ENCODE measurements around the gene WDR87. TPM values are rescaled to one million over a fixed set of nuclear protein-coding genes. Genes with fewer than 3 reads are reported as not detected.

The WDR87 gene
- total RNA-seq, 1 experiment from 2014 or later, result not detected

DNA sequence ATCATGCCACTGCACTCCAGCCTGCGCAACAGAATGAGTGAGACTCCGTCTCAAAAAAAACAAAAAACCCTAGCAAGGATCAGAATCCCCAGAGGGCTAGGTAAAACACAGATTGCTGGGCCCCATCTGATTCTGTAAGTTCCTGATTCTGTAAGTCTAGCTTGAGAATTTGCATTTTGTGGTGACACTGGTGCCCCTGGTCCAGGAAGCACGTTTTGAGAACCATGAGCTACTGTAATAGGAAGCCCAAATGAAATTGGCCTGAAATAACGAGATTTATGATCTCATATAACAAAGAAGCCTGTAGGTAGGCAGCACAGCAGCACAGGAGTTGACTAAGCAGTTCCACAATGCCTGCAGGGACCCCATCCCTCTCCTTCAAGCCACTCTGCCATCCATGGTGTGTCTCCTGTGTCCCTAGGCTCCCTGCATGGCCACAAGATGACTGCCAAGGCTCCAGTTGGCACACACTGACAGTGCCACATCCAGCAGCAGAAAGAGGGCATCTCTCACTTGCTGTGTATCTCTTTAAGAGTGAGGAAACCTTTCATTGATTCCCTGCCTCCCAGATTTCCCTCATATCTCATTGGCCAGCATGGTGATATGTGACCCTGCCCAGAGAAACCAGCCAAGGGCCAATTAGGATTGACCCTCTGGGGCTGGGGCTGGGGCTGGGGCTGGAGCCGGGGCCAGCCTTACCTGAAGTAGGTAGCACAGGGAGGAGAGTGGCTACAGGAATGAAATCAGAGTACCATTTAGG, 22.3 kb upstream of the WDR87 start (continued):
- TF ChIP-seq, protein P1, sequence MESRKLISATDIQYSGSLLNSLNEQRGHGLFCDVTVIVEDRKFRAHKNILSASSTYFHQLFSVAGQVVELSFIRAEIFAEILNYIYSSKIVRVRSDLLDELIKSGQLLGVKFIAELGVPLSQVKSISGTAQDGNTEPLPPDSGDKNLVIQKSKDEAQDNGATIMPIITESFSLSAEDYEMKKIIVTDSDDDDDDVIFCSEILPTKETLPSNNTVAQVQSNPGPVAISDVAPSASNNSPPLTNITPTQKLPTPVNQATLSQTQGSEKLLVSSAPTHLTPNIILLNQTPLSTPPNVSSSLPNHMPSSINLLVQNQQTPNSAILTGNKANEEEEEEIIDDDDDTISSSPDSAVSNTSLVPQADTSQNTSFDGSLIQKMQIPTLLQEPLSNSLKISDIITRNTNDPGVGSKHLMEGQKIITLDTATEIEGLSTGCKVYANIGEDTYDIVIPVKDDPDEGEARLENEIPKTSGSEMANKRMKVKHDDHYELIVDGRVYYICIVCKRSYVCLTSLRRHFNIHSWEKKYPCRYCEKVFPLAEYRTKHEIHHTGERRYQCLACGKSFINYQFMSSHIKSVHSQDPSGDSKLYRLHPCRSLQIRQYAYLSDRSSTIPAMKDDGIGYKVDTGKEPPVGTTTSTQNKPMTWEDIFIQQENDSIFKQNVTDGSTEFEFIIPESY (IDR thresholded peaks at IDR 0.05; ENCODE audit: extremely low read depth, insufficient replicate concordance, low read length), result no peak
- TF ChIP-seq SP1 (IDR thresholded peaks at IDR 0.05; ENCODE audit: low read depth) (no peak), POLR2AphosphoS5 (IDR thresholded peaks at IDR 0.05; ENCODE audit: low read depth, low read length) (no peak), POLR2A (IDR thresholded peaks at IDR 0.05; ENCODE audit: borderline replicate concordance, extremely low read depth, insufficient read depth, insufficient read length) (no peak), EZH2 (IDR thresholded peaks at IDR 0.05) (no peak), JUND (IDR thresholded peaks at IDR 0.05) (no peak)
- TF ChIP-seq, protein P2, sequence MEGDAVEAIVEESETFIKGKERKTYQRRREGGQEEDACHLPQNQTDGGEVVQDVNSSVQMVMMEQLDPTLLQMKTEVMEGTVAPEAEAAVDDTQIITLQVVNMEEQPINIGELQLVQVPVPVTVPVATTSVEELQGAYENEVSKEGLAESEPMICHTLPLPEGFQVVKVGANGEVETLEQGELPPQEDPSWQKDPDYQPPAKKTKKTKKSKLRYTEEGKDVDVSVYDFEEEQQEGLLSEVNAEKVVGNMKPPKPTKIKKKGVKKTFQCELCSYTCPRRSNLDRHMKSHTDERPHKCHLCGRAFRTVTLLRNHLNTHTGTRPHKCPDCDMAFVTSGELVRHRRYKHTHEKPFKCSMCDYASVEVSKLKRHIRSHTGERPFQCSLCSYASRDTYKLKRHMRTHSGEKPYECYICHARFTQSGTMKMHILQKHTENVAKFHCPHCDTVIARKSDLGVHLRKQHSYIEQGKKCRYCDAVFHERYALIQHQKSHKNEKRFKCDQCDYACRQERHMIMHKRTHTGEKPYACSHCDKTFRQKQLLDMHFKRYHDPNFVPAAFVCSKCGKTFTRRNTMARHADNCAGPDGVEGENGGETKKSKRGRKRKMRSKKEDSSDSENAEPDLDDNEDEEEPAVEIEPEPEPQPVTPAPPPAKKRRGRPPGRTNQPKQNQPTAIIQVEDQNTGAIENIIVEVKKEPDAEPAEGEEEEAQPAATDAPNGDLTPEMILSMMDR (IDR thresholded peaks at IDR 0.05 in 2 of 3, conservative IDR thresholded peaks at IDR 0.05 in 1 of 3; ENCODE audit: borderline replicate concordance in 1 of 3, insufficient read depth in 1 of 3, low read depth in 2 of 3, low read length in 2 of 3), result no peak

DNA sequence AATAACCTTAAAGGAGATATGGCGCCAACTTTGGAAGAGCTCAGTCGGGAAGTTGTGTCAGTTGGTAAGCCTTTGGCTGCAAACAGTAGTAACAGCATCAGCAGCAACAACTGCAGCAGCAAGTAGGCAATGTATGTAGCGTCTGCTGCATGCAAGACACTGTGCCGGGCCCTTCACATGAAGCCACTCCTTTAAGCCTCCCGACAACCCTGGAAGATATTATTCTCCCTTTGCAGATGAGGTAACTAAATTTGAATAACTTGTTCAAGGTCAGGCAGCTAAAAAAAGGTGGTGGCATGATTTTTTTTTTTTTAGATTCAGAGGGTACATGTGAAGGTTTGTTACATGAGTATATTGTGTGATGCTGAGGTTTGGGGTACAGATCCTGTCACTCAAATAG, 20.3 kb upstream of the WDR87 start:
- DNase-seq (ENCODE audit: low read depth, low spot score) (no peak), ATAC-seq (no peak)
- intact Hi-C loops (cut with micrococcal nuclease), result no loop called here
- H3K9me2 ChIP-seq (ENCODE audit: insufficient read depth), result no peaks in the 10 kb centered on the region
- H3K36me3 ChIP-seq (ENCODE audit: control insufficient read depth in 1 of 2, insufficient read depth in 2 of 2, low read length in 2 of 2), result no peaks in the 10 kb centered on the region; a peak in 1 of 4 replicates
- H2AFZ ChIP-seq (ENCODE audit: low read depth, low read length, poor library complexity, severe bottlenecking), result no peak overlapping the region
- no peaks in the 10 kb centered on the region for H3K27me3 ChIP-seq (ENCODE audit: insufficient read depth, low read length)
- H3K4me2 ChIP-seq (ENCODE audit: low read length), result no peak overlapping the region
- ChIA-PET RAD21 (ENCODE audit: low non-redundant PET in 1 of 2, low total read pairs in 2 of 2, uncharacterized antibody in 2 of 2, unreplicated experiment in 2 of 2) (no interaction called here), POLR2A (no interaction called here), CTCF (no interaction called here)
- no peaks in the 10 kb centered on the region for H3K9me3 ChIP-seq (ENCODE audit: control insufficient read depth in 1 of 2, insufficient read depth in 1 of 2, low read depth in 1 of 2, low read length in 2 of 2)
- H3K79me2 ChIP-seq (ENCODE audit: insufficient read depth, low read length), result peaks cover 67% of the 10 kb centered on the region
- H3K4me1 ChIP-seq (ENCODE audit: control insufficient read depth in 1 of 2, insufficient read depth in 2 of 2, low read length in 2 of 2), result peaks cover 36 to 54% of the 10 kb centered on the region in 2 experiments
- H3K4me3 ChIP-seq (replicated peaks in 1 of 2; ENCODE audit: low read depth in 1 of 2, low read length in 2 of 2), result no peak overlapping the region
- no peaks in the 10 kb centered on the region for H4K20me1 ChIP-seq (ENCODE audit: insufficient read depth)
- BruUV-seq (replicated peaks), result no TSS peak
- H3K27ac ChIP-seq (ENCODE audit: low read depth, low read length), result no peak overlapping the region
- no peak overlapping the region for H3K9ac ChIP-seq (ENCODE audit: low read length)
- TF ChIP-seq, protein P3, sequence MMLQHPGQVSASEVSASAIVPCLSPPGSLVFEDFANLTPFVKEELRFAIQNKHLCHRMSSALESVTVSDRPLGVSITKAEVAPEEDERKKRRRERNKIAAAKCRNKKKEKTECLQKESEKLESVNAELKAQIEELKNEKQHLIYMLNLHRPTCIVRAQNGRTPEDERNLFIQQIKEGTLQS (IDR thresholded peaks at IDR 0.05), result no peak
- TF ChIP-seq JUND (IDR thresholded peaks at IDR 0.05) (no peak), ZFX (IDR thresholded peaks at IDR 0.05) (no peak), CEBPB (IDR thresholded peaks at IDR 0.05; ENCODE audit: low read depth) (no peak), SIN3A (IDR thresholded peaks at IDR 0.05; ENCODE audit: low read depth) (no peak), TCF7L2 (IDR thresholded peaks at IDR 0.05; ENCODE audit: borderline replicate concordance, extremely low read depth, insufficient read depth, insufficient read length) (no peak), SP1 (IDR thresholded peaks at IDR 0.05; ENCODE audit: low read depth) (no peak), EZH2 (IDR thresholded peaks at IDR 0.05) (no peak), YY1 (IDR thresholded peaks at IDR 0.05; ENCODE audit: extremely low read depth, insufficient replicate concordance, low read depth, low read length) (no peak)
- TF ChIP-seq, protein P4, sequence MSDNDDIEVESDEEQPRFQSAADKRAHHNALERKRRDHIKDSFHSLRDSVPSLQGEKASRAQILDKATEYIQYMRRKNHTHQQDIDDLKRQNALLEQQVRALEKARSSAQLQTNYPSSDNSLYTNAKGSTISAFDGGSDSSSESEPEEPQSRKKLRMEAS (IDR thresholded peaks at IDR 0.05), result no peak
- TF ChIP-seq, protein P1 (IDR thresholded peaks at IDR 0.05; ENCODE audit: extremely low read depth, insufficient replicate concordance, low read length), result no peak

Measured in HCT116 (cell line).